ENCODE data around the gene RARRES2.

GRCh38 chr7:150388306-150388705, 46.9 kb upstream of the RARRES2 start:
- TF ChIP-seq CTCF (IDR thresholded peaks at IDR 0.05), result no peak
- no peak for TF ChIP-seq POLR2A (IDR thresholded peaks at IDR 0.05)
